Measurements from ENCODE around the gene SIRPB2. TPM values are rescaled to one million over a fixed set of nuclear protein-coding genes. Genes with fewer than 3 reads are reported as not detected.

Gene SIRPB2
- total and polyA plus RNA-seq, 4 donors = 0.99 to 4.4 (median 2.2) TPM

DNA sequence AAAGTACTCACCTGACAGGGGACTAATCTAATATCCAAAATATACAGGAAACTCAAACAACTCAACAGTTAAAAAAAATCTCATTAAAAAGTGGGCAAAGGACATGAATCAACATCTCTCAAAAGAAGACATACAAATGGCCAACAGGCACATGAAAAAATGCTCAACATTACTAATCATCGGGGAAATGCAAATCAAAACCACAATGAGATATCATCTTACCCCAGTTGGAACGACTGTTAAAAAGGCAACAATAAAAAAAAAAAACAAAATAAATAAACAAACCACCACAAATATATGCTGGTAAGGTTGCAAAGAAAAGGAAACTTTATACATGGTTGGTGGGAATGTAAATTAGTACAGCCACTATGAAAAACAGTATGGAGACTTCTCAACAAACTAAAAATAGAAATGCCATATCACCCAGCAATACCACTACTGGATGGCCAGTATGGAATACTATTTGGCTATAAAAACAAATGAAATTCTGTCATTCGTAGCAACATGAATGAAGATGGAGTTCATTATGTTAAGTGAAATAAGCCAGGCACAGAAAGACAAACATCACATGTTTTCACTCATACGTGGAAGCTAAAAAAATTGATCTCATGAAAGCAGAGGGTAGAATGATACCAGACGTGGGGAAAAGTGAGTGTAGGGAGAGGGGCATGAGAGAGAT, 6.6 kb downstream of the SIRPB2 start:
- Histone ChIP-seq H3K27me3 (ENCODE audit: control insufficient read depth in 4 of 4, insufficient read depth in 4 of 4, low read length in 3 of 4) (no peaks in the 10 kb centered on the region), H3K4me1 (ENCODE audit: control insufficient read depth in 4 of 4, insufficient read depth in 4 of 4, low read length in 3 of 4) (no peaks in the 10 kb centered on the region), H3K4me3 (ENCODE audit: low read depth in 1 of 3, low read length in 3 of 3) (no peak overlapping the region), H3K9ac (ENCODE audit: low read depth in 1 of 2, low read length in 2 of 2) (no peak overlapping the region), H3K27ac (ENCODE audit: low read depth in 1 of 2, low read length in 2 of 2) (no peak overlapping the region), H3K9me3 (ENCODE audit: control insufficient read depth in 4 of 4, low read length in 3 of 4) (no peaks in the 10 kb centered on the region), H3K36me3 (ENCODE audit: control insufficient read depth in 4 of 4, insufficient read depth in 3 of 4, low read depth in 1 of 4, low read length in 3 of 4) (no peaks in the 10 kb centered on the region)
- 51% methylated on average over 5 of the region's 5 CpGs for WGBS
- no peak for DNase-seq (ENCODE audit: low spot score)
- TF ChIP-seq HNF4G (IDR thresholded peaks at IDR 0.05) = no peak

DNA sequence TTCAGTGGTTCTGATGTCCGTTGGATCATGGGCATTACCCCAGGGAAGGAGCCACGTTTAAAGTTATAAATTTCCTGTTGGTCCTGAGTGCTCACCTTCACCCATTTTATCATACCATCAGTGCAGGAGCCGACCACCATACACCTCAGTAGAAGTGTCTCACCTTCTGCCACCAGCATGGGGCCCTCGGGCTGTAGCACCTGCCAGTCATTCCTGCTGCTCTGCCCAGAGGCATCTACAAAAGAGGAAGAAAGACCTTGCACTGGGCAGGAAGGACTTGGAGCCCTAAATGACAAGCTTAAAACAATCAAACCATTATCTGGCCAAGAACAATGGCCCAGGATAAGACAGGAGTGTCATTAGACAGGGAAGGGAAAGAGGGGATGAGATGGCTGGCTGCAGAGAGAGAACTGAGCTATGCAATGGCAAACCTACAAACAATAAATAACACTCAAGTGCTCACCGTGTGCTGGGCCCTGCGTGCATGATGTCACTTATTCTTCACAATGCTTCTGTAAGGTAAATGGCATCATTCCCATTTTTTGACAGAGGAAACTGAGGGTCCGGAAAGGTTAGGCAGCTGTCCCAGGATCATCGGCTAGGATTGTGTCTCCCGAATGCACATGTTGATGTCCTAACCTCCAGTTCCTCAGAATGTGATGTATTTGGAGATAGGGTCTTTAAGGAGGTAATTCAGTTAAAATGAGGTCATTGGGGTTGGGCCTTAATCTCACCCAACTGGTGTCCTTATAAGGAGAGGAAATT, 11.2 kb downstream of the SIRPB2 start:
- Histone ChIP-seq H3K9ac (ENCODE audit: low read depth in 1 of 2, low read length in 2 of 2) (no peak overlapping the region), H3K27ac (ENCODE audit: low read depth in 1 of 2, low read length in 2 of 2) (no peak overlapping the region), H3K4me3 (ENCODE audit: low read depth in 1 of 3, low read length in 3 of 3) (no peak overlapping the region), H3K4me1 (ENCODE audit: control insufficient read depth in 4 of 4, insufficient read depth in 4 of 4, low read length in 3 of 4) (no peaks in the 10 kb centered on the region), H3K9me3 (ENCODE audit: control insufficient read depth in 4 of 4, low read length in 3 of 4) (no peaks in the 10 kb centered on the region), H3K27me3 (ENCODE audit: control insufficient read depth in 4 of 4, insufficient read depth in 4 of 4, low read length in 3 of 4) (no peaks in the 10 kb centered on the region), H3K36me3 (ENCODE audit: control insufficient read depth in 4 of 4, insufficient read depth in 3 of 4, low read depth in 1 of 4, low read length in 3 of 4) (no peaks in the 10 kb centered on the region)
- no peak for DNase-seq (ENCODE audit: low spot score)
- 70% methylated on average over 9 of the region's 9 CpGs for WGBS
- TF ChIP-seq JUND (IDR thresholded peaks at IDR 0.05) (no peak), YY1 (IDR thresholded peaks at IDR 0.05) (no peak), GABPA (IDR thresholded peaks at IDR 0.05 in 1 of 2, conservative IDR thresholded peaks at IDR 0.05 in 1 of 2) (no peak)
- TF ChIP-seq, protein P1, sequence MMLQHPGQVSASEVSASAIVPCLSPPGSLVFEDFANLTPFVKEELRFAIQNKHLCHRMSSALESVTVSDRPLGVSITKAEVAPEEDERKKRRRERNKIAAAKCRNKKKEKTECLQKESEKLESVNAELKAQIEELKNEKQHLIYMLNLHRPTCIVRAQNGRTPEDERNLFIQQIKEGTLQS (IDR thresholded peaks at IDR 0.05) = no peak
- TF ChIP-seq, protein P2, sequence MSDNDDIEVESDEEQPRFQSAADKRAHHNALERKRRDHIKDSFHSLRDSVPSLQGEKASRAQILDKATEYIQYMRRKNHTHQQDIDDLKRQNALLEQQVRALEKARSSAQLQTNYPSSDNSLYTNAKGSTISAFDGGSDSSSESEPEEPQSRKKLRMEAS (IDR thresholded peaks at IDR 0.05) = no peak

DNA sequence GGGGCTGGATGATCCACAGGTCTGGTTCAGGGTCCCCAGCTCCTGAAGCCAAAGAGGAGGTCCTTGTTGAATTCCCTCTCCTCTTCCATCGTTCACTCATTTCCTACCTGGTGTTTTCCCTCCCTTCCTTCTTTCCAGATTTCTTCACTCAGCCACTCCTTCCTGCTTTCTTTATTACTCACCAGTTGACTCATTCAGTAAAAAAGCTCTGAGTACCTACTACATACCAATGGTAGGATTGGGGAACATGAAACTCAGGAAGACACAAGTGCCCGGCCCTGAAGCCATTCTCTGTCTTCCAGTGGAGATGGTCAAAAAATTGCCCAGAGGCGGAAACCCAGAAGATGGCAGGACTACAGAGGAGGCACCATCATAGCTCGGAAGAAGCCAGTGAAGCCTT, 12.7 kb downstream of the SIRPB2 start:
- no peak overlapping the region for H3K27ac ChIP-seq (ENCODE audit: low read depth in 1 of 2, low read length in 2 of 2)
- no peaks in the 10 kb centered on the region for H3K27me3 ChIP-seq (ENCODE audit: control insufficient read depth in 4 of 4, insufficient read depth in 4 of 4, low read length in 3 of 4)
- DNase-seq (ENCODE audit: low spot score) = no peak
- H3K9ac ChIP-seq (ENCODE audit: low read depth in 1 of 2, low read length in 2 of 2) = no peak overlapping the region
- H3K4me1 ChIP-seq (ENCODE audit: control insufficient read depth in 4 of 4, insufficient read depth in 4 of 4, low read length in 3 of 4) = no peaks in the 10 kb centered on the region
- 85% methylated on average over 4 of the region's 4 CpGs for WGBS
- H3K4me3 ChIP-seq (ENCODE audit: low read depth in 1 of 3, low read length in 3 of 3) = no peak overlapping the region
- no peak for TF ChIP-seq FOXA2 (IDR thresholded peaks at IDR 0.05)
- TF ChIP-seq JUND (IDR thresholded peaks at IDR 0.05) = no peak
- TF ChIP-seq HNF4A (conservative IDR thresholded peaks at IDR 0.05) = no peak
- TF ChIP-seq, protein P2 (IDR thresholded peaks at IDR 0.05) = no peak
- no peak for TF ChIP-seq HNF4G (IDR thresholded peaks at IDR 0.05)
- TF ChIP-seq YY1 (IDR thresholded peaks at IDR 0.05) = no peak
- TF ChIP-seq EGR1 (IDR thresholded peaks at IDR 0.05; ENCODE audit: low read depth in 2 of 2) = no peak
- TF ChIP-seq, protein P1 (IDR thresholded peaks at IDR 0.05) = no peak
- no peak for TF ChIP-seq FOXA1 (IDR thresholded peaks at IDR 0.05)
- TF ChIP-seq, protein P3, sequence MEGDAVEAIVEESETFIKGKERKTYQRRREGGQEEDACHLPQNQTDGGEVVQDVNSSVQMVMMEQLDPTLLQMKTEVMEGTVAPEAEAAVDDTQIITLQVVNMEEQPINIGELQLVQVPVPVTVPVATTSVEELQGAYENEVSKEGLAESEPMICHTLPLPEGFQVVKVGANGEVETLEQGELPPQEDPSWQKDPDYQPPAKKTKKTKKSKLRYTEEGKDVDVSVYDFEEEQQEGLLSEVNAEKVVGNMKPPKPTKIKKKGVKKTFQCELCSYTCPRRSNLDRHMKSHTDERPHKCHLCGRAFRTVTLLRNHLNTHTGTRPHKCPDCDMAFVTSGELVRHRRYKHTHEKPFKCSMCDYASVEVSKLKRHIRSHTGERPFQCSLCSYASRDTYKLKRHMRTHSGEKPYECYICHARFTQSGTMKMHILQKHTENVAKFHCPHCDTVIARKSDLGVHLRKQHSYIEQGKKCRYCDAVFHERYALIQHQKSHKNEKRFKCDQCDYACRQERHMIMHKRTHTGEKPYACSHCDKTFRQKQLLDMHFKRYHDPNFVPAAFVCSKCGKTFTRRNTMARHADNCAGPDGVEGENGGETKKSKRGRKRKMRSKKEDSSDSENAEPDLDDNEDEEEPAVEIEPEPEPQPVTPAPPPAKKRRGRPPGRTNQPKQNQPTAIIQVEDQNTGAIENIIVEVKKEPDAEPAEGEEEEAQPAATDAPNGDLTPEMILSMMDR (IDR thresholded peaks at IDR 0.05; ENCODE audit: low read depth, low read length, missing input control) = no peak
- TF ChIP-seq, protein P4, sequence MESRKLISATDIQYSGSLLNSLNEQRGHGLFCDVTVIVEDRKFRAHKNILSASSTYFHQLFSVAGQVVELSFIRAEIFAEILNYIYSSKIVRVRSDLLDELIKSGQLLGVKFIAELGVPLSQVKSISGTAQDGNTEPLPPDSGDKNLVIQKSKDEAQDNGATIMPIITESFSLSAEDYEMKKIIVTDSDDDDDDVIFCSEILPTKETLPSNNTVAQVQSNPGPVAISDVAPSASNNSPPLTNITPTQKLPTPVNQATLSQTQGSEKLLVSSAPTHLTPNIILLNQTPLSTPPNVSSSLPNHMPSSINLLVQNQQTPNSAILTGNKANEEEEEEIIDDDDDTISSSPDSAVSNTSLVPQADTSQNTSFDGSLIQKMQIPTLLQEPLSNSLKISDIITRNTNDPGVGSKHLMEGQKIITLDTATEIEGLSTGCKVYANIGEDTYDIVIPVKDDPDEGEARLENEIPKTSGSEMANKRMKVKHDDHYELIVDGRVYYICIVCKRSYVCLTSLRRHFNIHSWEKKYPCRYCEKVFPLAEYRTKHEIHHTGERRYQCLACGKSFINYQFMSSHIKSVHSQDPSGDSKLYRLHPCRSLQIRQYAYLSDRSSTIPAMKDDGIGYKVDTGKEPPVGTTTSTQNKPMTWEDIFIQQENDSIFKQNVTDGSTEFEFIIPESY (IDR thresholded peaks at IDR 0.05) = no peak
- no peak for TF ChIP-seq GABPA (IDR thresholded peaks at IDR 0.05 in 1 of 2, conservative IDR thresholded peaks at IDR 0.05 in 1 of 2)
- TF ChIP-seq, protein P5, sequence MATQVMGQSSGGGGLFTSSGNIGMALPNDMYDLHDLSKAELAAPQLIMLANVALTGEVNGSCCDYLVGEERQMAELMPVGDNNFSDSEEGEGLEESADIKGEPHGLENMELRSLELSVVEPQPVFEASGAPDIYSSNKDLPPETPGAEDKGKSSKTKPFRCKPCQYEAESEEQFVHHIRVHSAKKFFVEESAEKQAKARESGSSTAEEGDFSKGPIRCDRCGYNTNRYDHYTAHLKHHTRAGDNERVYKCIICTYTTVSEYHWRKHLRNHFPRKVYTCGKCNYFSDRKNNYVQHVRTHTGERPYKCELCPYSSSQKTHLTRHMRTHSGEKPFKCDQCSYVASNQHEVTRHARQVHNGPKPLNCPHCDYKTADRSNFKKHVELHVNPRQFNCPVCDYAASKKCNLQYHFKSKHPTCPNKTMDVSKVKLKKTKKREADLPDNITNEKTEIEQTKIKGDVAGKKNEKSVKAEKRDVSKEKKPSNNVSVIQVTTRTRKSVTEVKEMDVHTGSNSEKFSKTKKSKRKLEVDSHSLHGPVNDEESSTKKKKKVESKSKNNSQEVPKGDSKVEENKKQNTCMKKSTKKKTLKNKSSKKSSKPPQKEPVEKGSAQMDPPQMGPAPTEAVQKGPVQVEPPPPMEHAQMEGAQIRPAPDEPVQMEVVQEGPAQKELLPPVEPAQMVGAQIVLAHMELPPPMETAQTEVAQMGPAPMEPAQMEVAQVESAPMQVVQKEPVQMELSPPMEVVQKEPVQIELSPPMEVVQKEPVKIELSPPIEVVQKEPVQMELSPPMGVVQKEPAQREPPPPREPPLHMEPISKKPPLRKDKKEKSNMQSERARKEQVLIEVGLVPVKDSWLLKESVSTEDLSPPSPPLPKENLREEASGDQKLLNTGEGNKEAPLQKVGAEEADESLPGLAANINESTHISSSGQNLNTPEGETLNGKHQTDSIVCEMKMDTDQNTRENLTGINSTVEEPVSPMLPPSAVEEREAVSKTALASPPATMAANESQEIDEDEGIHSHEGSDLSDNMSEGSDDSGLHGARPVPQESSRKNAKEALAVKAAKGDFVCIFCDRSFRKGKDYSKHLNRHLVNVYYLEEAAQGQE (IDR thresholded peaks at IDR 0.05) = no peak
- no peak for TF ChIP-seq RXRA (IDR thresholded peaks at IDR 0.05)
- H3K36me3 ChIP-seq (ENCODE audit: control insufficient read depth in 4 of 4, insufficient read depth in 3 of 4, low read depth in 1 of 4, low read length in 3 of 4) = no peaks in the 10 kb centered on the region
- no peaks in the 10 kb centered on the region for H3K9me3 ChIP-seq (ENCODE audit: control insufficient read depth in 4 of 4, low read length in 3 of 4)
